NCI-H146 (cell line): Measurements from ENCODE around the gene PAXIP1.
A peak's percentile ranks its signal among the peaks of the same experiment; 100 is the strongest.

Experiments used
- DNase-seq: peaks from one replicate; lab custom pipeline; 2025; lab: John Stamatoyannopoulos, UW

Gene PAXIP1

DNA sequence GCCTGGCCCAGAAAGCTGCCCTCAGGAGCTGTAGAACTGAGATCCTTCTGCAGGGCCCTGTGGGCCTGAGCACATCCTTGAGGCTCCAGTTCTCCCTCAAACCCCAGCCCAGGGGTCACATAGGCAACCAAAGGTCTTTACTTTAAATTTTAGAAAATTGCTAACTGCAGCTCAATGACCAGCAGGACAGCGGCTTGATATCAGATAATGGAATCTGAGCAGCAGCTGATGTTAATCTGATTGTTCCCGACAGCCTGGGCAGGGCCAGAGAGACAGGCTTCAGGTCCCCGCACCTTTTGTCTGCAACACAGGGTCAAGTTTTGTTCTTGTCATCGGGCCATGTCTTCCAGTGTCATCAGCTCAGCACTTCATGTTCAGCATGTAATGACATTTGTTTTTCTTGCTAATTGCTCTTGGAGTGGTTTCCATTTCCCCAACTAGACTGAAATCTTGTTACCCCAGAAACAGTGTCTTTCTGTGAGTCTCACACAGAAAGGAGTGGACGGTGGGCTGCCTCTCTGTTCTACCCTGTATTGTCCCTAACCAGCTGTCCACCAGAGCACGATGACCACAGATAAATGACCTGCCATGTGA lies 91.0 kb downstream of the PAXIP1 start:
- DNase-seq, result no peak

DNA sequence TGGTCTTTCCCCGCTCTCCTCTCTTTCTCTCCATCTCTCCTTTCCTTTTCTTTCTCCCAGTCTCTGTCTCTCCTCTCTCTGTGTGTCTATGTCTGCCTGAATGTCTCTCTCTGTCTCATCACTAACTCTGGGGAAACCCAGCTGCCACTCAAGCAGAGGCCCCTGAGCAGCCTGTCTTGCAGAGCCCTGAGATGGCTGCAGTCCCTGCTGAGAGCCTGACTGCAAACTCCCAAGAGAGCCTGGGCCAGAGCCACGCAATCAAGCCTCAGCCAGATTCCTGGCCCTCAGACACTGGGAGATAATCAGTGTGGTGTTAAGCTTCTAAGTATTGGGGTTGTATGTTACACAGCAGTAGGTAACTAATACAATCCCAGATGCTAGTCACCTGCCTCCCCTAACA lies 91.5 kb downstream of the PAXIP1 start:
- no peak for DNase-seq

DNA sequence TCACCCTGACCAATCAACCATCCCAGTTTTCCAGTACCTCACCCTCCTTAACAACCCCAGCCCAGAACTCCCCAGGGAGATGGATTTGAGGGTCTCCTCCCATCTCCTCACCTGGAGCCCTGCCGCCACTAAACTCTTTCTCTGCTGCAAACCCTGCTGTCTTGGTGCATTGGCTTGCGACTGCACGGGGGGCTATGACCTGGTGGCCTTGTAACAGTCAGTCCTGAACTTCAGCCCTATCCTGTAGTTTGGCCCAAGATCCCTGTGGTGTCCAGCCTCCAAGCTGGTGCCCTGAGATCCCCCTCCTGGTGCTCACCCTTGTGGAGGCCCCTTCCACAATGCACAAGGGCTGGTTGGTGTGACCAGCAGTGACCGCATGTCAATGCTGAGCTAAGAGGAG lies 91.9 kb downstream of the PAXIP1 start:
- DNase-seq, result no peak

DNA sequence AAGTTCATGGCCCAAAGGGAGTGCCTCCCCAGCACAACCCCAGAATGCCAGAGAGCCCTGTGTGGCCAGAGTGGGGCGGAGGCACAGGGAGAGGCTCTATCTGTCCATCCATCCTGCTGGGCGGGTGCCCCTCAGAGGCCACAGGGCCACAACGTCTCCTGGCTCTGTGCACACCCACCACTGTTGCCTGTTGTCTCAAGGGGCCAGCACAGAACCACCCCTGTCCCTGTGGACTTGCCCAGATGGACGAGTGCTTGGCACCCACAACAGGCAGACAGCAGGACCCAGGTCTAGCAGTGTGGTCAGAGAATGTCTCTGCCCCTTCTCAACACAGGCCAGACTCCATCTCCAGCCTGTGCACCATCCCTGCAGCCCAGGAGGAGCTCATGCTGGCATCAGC lies 92.8 kb downstream of the PAXIP1 start:
- DNase-seq, result no peak

DNA sequence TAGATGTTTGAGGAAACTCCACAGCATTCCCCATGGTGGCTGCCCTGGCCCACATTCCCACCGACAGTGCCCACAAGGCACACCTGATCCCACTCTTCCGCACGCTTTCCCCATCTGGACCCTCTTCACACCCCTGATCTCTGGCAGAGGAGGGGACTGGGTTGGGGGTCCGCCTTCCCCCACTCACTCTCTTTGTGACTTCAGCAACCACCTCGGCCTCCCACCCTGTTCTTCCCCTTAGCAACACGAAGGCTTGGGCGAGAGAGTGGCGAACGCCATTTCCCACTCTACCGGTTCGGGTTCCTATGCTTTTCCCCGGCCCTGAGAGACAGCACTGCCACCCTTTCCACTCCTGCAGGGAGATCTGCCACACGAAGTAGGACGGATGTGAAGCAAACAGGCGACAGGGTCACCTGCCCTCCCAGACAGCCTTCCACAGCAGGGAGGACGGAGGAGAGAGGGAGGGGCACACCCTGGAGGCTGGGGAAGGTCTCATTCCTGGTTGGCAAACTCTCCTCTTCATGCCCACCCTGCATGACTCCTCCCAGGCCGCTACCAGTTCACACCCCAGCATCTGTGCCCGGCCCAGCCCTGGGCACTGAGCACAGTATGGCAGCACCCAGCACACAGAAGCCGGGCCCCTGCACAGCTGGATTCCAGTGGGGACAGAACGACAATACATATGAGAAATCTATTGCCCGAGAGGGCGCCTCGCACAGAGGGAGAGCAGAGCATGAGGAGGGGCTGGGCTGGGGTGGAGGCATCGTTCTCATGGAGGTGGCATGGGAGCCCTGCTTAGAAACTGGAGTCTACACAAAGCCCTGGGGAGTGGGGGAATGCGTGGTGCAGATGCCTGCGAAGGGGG lies 93.5 kb downstream of the PAXIP1 start:
- no peak for DNase-seq

DNA sequence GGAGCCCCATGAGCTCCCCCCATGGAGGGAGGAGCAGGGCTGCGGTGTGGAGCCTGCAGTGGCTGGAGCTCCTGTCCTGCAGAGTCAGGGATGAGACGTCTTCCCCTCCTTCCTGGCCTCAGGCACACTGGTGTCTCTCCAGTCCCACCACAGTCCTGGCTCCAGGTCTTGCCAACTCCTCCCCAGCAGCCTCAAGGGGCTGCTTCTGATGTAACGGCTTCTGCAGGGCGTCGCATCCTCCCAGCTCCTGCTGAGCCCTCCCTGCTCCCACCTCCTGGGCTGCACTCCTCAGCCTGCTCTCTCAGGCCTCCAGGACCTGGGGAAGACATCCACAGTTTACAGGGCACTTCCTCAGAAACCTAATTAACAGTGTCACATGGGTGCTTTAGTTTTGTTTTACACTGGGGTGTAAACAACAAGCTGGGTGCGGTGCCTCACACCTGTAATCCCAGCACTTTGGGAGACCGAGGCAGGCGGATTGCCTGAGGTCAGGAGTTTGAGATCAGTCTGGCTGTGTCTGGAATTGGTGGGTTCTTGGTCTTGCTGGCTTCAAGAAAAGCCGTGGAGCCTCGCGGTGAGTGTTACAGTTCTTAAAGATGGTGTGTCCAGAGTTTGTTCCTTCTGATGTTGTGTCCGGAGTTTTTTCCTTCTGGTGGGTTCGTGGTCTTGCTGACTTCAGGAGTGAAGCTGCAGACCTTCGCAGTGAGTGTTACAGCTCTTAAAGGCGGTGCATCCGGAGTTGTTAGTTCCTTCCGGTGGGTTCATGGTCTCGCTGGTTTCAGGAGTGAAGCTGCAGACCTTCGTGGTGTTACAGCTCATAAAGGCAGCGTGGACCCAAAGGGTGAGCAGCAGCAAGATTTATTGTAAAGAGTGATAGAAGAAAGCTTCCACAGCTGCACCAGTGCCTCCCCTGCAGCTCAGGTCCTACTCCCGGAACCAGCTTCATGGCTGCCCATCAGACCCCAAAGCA lies 95.0 kb downstream of the PAXIP1 start:
- DNase-seq, result no peak

DNA sequence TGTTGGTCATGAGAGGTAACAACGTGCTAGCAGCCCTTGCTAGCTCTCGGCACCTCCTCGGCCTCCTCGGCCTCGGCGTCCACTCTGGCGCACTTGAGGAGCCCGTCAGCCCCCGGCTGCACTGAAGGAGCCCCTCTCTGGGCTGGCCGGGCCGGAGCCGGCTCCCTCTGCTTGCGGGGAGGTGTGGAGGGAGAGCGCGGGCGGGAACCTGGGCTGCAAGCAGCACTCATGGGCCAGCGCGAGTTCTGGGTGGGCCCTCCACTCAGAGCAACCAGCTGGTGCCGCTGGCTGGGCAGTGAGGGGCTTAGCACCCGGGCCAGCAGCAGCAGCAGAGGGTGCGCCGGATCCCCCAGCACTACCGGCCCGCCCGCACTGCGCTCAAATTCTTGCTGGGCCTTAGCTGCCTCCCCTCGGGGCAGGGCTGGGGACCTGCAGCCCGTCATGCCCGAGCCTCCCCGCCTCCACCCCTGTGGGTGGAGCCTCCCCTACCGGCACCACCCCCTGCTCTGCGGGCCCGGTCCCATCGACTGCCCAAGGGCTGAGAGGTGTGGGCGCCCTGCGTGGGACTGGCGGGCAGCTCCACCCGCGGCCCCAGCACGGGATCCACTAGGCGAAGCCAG lies 96.1 kb downstream of the PAXIP1 start:
- no peak for DNase-seq

DNA sequence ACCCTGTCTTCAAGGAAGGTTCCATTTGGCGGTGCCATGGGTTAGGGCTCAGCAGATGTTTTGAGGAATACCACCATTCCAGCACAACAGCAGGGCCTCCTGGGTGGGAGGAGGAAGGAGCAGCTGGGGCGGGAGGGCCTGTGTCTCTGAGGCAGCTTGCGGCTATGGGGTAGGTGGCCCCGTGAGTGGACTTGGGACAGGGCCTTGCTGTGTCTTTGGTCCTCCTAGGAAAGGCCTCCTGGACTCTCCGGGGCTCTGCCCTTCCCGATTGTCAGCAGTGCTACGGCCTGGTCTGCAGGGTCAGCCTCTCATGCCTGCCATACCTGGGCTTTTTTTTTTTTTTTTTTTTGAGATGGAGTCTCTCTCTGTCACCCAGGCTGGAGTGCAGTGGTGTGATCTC lies 96.7 kb downstream of the PAXIP1 start:
- DNase-seq, result no peak

DNA sequence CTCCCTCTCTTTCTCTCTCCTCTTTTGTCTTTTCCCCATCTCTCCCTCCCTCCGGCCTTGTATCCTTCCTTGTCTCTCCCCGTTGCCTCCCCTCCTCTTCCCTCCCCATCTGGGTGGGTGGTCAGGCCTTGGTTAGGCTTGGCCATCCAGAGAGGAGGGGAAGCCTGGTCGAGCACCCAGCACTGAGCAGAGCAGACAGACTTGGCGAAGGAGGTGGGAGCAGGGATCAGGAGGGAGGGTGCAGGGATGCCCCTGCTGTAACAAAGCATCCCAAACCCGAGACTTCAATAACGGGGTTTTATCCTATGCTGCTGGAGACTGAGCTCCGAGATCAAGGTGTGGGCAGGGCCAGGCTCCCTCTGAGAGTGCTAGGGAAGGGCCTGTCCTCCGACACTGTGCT lies 97.3 kb downstream of the PAXIP1 start:
- no peak for DNase-seq

DNA sequence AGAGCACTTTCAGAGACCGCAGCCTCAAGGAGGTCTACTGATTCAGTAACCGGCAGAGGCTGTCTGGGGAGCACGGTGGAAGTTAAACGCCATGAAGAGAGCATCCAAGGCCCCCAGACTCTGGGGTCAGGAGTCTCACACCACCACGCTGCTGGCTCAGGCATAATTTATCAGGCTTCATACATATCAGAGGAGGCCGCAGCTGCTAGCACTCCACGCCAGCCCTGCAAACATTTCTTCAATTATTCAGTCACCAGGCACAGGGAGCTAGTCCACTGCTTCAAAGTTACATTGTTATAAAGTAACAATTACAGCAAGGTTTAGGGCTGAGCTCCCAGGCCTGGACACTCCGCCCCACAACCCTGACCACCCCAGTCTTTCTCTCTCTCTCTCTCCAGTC lies 97.8 kb downstream of the PAXIP1 start:
- DNase-seq, result no peak

DNA sequence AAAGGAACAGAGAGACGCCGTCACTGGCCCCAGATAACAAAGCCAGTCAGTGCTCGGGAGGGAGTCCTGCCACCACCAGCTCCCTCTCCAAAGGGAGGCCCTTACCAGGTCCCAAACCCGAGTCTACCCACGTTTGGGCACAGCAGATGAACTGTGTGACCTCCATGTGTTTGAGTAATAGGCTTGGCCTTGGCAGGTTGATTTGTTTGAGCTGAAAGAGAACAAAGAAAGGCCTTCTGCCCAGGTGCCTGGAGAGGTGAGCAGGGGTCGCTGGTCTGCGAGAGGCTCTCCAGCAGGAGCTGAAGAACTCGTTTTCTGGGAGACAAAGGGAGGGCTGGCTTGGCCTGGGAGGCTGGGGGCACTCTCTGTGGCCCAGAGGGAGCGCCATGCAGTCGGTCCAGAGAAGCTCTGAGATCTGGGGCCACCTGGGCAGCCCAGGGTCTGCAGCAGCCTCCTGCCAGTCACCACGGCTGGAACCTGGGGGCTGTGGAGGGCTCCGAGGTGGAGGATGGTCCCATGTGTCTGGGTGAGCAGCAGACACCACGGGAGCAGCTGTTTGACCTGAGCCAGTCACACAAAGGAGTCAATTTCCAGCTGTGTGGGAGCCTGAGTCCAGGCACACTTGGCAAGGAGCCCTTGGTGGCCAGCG lies 99.7 kb downstream of the PAXIP1 start:
- DNase-seq, result peak; percentile 65

DNA sequence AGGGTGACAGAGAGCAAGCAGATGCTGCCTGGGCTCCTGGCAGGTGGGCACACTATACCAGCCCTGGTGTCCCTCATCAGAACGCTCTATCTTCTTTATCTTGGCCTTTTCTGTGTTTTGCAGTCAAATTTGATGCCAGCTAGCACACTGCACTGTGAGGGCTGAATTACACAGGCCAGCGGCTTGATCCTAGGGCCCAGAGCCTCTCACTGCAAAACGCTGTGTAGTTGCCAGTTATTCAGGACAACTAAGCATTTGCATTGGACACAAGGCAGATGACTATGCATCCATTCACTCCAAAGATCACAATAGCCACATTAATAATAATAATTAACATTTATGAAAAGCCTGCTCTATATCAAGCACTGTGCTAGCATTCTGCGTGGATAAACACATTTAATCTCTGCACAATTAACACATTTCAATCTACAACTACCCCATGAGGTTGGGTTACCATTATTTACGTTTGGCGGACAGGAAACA lies 100.3 kb downstream of the PAXIP1 start:
- no peak for DNase-seq

DNA sequence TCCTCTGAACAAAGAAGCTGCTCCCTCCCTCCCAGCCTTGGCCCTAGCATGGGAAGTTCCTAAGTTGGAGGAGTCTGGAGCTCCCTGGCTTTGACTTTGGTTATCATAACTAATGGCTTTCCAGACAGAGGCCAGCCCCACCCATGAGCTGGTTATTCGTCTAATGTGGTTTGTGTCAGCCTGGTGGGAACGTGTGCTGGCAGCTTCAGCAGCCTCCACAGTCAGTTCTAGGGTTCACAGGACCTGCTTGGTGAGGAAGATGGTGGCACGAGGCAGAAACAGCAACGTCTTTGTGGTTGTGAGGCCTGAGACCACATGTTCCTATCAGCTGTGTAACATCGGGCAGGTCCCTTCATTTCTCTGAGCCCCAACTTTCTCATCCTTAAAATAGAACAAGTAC lies 103.1 kb downstream of the PAXIP1 start:
- no peak for DNase-seq

DNA sequence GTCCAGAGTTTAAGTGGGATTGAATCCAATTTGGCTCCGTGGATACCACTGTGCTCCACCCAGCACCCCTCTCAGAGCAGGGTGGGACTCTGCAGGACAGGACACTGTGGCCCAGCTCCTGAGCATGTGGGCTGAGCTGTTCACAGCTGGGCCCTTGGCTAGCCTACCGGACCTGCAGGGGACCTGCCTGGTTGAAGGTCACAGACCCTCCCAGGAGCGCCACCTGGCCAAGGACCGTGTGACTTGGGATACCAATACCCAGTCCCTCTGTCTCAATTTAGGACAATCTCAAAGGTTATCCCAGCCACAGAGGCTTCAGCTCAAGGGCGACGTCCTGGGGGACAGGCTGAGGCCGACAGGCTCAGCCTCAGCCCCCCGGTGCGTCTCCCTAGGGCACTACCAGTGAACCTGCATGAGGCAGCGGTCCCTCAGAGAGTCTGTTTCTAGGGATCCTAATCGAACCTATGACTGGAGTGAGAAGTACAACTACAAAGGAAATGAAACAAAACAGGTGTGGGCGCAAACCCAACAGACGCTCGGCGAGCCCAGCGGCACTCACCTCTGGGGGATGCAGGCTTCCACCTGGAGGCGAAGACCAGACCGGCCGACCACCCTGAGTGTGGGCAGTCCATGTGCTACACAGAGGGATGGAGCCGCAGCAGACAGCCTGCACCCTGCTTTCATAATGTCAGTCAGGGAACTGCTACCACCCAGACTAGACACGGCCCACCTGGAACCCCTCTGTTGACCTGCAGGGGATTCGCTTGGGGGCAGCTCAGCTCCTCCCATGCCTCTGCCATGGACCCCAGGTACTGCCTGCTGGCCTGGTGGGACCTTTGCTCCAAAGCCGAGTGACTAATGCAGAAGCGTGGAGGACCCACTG lies 103.7 kb downstream of the PAXIP1 start:
- no peak for DNase-seq

DNA sequence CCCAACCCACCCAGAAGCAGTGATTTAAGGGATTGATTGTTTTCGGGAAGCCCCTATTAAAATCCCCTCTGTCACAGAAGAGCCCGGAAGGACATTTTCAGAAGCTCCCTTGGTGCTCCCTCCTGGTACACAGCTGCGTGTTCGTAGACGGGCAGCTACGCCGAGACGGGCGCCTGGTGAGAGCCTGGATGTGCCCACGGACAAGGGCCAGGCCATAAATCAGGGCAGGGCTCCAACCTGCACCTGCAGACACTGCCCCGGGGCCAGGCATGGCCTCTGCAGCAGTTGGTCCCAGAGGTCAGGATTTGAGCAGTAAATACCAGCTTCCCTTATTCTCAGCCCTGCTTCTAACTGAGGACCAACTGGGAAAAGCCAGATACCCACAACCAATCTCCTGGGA lies 106.8 kb downstream of the PAXIP1 start:
- no peak for DNase-seq
